Small intestine (tissue), 7 donors: ENCODE measurements around the gene YPEL2. TPM values are rescaled to one million over a fixed set of nuclear protein-coding genes. Genes with fewer than 3 reads are reported as not detected.
A peak's percentile ranks its signal among the peaks of the same experiment; 100 is the strongest.

Experiments used
- DNase-seq, 2 donors: peaks; one replicate each; pipeline versions ENCODE4 v3.0.0 to v3.0.0-alpha.2; 2013
- FAIRE-seq: peaks from 2 replicates; lab custom pipeline; 2012; peaks lifted over from hg19 to GRCh38; lab: Jason Lieb, UNC
- H3K27ac ChIP-seq, 3 donors: one replicate each; pipeline ENCODE4 v1.5.1; 2013; ENCODE audit warnings: low read length in 2 of 3, mild to moderate bottlenecking in 2 of 3, control low read depth in 1 of 3, inconsistent platforms in 1 of 3, low read depth in 1 of 3, moderate library complexity in 1 of 3
- H3K27me3 ChIP-seq, 3 donors: one replicate each; pipeline ENCODE4 v1.6.1; 2013; ENCODE audit warnings: low read length in 3 of 3, inconsistent platforms in 1 of 3; ENCODE audit not compliant: control insufficient read depth in 3 of 3, insufficient read depth in 3 of 3
- H3K36me3 ChIP-seq, 3 donors: one replicate each; pipeline ENCODE4 v1.6.1; 2013; ENCODE audit warnings: low read length in 3 of 3, inconsistent platforms in 1 of 3, low read depth in 1 of 3, mild to moderate bottlenecking in 1 of 3, moderate library complexity in 1 of 3; ENCODE audit not compliant: control insufficient read depth in 3 of 3, insufficient read depth in 2 of 3
- H3K4me1 ChIP-seq, 3 donors: one replicate each; pipeline ENCODE4 v1.6.1; 2013; ENCODE audit warnings: low read length in 2 of 3, inconsistent platforms in 1 of 3, low read depth in 1 of 3, mild to moderate bottlenecking in 1 of 3, moderate library complexity in 1 of 3; ENCODE audit not compliant: control insufficient read depth in 3 of 3, insufficient read depth in 2 of 3
- H3K4me3 ChIP-seq, 3 donors: one replicate each; pipeline ENCODE4 v1.5.1; 2013; ENCODE audit warnings: low read length in 3 of 3, control low read depth in 1 of 3, inconsistent platforms in 1 of 3, low read depth in 1 of 3, mild to moderate bottlenecking in 1 of 3, moderate library complexity in 1 of 3
- H3K9me3 ChIP-seq, 2 donors: one replicate each; pipeline ENCODE4 v1.6.1; 2013; ENCODE audit warnings: low read depth in 1 of 2, low read length in 1 of 2; ENCODE audit not compliant: control insufficient read depth in 2 of 2, insufficient read depth in 1 of 2
- WGBS, 3 donors: extraction: QIAGEN DNeasy Blood & Tissue Kit; methylation state at CpG; one replicate each; pipeline ENCODE4 v1.1.7; 2013; 5-methylcytosine and 5-hydroxymethylcytosine counted together
- polyA plus RNA-seq, 4 donors: library from polyadenylated mRNA; stranded (reverse) in 3 of 4; unstranded in 1 of 4; fragments of 200-250 nt in 3 of 4; fragments of 120-200 nt in 1 of 4; gene quantifications; one replicate each; pipeline versions ENCODE4 v1.2.1 to v1.2.3, GENCODE V29; 2013
- donor health status: healthy with polysubstance abuse.
- donor health status: control.
- donor health status: control.
- donor health status: Bipolar disorder and iron deficiency.
- donor health status: healthy.

The YPEL2 gene
- polyA plus RNA-seq, 4 donors = 4.9 to 15.2 (median 7.8) TPM

DNA sequence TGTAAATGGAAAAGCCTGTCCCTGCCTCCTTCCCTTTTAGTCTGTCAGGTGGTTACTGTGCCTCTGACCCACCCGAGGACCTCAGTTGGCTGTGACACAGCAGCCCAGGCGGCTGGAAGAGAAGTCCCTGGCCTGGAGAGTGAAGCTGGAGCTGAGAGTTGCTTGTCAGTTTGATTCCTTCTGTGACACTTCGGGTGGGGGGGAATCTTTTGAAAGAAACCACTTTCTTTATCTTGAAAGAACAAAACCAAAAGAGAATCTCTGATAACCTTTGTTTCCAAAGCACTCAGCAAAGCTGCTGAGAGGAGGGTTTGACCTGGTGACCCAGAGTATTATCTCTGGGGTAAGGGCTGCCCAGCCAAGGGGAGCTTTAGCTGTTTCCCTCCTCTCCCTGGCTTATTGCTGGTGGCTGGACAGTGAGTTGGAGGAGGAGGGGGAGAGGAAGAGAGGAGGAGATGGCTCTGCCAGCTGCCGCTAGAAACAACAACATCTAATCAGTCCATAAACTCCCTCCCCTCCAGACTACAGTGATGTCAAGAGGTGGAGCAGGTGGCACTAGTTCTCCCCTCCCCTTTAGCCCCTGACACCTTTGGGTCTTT, 34.0 kb downstream of the YPEL2 start:
- H3K27ac ChIP-seq = peak overlapping the region; percentile 27 to 84 (median 73)
- DNase-seq (peak in 1 of 2 donors; percentile 39), FAIRE-seq (no peak)
- H3K27me3 ChIP-seq = no peaks in the 10 kb centered on the region
- peak overlapping the region in 1 of 3 donors; percentile 9 for H3K4me3 ChIP-seq
- no peaks in the 10 kb centered on the region for H3K9me3 ChIP-seq
- peaks cover 28 to 74% (median 45%) of the 10 kb centered on the region in 3 donors for H3K4me1 ChIP-seq
- H3K36me3 ChIP-seq = peaks cover 0 to 10% (median 0%) of the 10 kb centered on the region in 3 donors
- WGBS, 3 donors = 17 to 28% (median 24%) methylated on average over 4 of the region's 4 CpGs

DNA sequence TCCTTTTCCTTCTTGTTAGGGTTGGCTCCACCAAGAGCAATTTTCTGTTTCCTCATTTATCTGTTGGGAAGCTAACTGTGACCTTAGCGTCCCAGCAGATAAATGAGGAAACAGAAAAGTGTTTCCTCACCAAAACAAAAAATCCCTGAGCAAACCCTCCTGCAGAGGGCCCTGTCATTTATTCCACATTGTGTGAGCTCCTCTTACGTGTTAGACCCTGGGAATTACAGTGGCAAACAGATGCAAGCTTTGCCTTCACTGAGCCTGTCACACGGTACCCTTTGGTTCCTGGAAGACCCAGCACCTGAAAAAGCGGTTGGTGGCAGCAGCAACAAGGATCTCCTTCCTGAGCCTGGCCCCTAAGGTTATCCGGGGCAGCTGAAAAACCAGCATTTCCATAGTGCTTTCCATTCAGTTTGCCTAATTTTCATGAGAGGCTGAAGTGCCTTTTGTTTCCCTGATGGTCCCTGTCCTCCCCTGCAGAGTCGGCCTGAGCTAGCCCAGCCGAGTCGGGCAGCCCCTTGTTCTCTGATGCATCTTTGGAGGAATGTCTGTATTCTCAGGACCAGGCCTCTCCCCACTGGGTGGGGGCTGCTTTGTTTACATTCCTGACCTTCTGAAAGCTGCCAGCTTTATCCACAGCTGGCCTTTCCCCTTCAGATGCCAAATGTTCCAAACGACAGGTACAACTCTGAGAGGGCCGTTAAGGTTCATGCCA, 34.7 kb downstream of the YPEL2 start:
- peak overlapping the region; percentile 27 to 84 (median 62) for H3K27ac ChIP-seq
- H3K4me1 ChIP-seq = peaks cover 35 to 81% (median 52%) of the 10 kb centered on the region in 3 donors
- H3K27me3 ChIP-seq = no peaks in the 10 kb centered on the region
- 17 to 40% (median 31%) methylated on average over 10 of the region's 10 CpGs for WGBS, 3 donors
- DNase-seq (peak in 1 of 2 donors; percentile 42), FAIRE-seq (no peak)
- peak overlapping the region in 1 of 3 donors; percentile 8 for H3K4me3 ChIP-seq
- H3K36me3 ChIP-seq = peaks cover 0 to 13% (median 0%) of the 10 kb centered on the region in 3 donors
- no peaks in the 10 kb centered on the region for H3K9me3 ChIP-seq

DNA sequence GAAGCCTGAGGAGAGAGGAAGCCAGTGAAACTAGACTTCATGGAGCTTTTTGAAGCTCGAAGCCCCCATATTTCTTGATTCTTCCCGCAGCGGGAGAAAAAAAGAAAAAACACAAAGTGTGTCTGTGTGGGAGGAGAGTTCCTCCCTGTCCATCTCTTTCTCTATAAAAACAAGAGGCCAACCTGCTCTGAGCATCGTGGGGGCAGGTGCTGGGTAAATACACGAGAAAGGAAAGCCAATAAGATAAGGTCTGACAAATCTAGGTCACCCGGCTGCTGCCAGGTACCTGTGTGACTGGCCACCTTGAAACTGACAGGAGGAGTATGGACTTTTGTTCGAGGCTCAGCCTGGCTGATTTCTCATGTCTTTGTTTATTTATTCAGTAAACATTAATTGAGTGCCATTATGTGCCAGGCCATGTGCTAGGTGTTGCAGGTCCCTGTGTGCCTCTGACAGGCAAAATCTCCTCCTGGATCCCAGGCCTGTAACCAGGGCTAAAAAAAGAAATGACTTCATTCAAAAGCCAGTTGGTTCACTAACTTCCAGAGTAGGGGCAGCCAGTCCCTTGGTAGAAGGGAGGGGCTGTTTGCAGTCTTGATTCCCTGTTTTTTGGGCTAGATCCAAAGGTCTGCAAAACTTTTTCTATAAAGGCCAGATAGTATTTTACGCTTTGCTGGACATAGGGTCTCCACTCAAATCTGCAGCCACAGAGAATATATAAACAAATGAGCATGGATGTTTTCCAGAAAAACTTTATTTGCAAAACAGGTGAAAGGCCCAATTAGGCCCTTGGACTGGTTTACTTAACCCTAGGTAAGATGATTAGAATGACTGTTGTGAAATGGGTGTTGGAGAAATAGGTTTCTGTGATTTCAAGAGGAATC, 35.6 kb downstream of the YPEL2 start:
- Histone ChIP-seq H3K27me3 (no peaks in the 10 kb centered on the region), H3K4me1 (peaks cover 38 to 87% (median 56%) of the 10 kb centered on the region in 3 donors), H3K36me3 (peaks cover 0 to 14% (median 0%) of the 10 kb centered on the region in 3 donors), H3K4me3 (peak overlapping the region in 1 of 3 donors; percentile 8), H3K9me3 (no peaks in the 10 kb centered on the region), H3K27ac (peak overlapping the region; percentile 22 to 84 (median 62))
- no peak for FAIRE-seq
- peak; percentile 90 to 95 for DNase-seq
- WGBS, 3 donors = 7 to 31% (median 26%) methylated on average over 8 of the region's 8 CpGs

DNA sequence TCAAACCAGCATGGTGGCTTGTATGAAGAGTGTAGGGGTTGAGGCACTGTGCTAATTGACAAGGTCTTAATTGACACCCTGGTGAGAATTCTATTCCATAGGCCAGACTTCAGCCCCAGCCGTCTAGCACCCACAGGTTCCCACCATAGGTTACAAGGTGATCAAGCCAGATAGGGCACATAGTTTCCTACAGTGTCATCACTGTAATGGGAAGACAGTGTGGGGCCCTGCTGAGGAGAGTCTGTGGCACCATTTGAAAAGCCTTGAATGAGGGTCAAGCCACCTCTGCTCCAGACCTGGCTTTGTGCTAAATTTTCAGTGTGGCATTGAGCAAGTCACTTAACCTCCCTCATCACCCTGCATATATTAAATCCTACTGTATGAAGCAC, 36.2 kb downstream of the YPEL2 start:
- DNase-seq (no peak), FAIRE-seq (no peak)
- Histone ChIP-seq H3K4me3 (no peak overlapping the region), H3K9me3 (no peaks in the 10 kb centered on the region), H3K4me1 (peaks cover 38 to 89% (median 56%) of the 10 kb centered on the region in 3 donors), H3K36me3 (peaks cover 0 to 14% (median 0%) of the 10 kb centered on the region in 3 donors), H3K27me3 (no peaks in the 10 kb centered on the region), H3K27ac (peak overlapping the region in 2 of 3 donors; percentile 59 to 84)
- 61 to 71% (median 65%) methylated on average over 1 of the region's 1 CpG for whole genome bisulfite sequencing, 3 donors

DNA sequence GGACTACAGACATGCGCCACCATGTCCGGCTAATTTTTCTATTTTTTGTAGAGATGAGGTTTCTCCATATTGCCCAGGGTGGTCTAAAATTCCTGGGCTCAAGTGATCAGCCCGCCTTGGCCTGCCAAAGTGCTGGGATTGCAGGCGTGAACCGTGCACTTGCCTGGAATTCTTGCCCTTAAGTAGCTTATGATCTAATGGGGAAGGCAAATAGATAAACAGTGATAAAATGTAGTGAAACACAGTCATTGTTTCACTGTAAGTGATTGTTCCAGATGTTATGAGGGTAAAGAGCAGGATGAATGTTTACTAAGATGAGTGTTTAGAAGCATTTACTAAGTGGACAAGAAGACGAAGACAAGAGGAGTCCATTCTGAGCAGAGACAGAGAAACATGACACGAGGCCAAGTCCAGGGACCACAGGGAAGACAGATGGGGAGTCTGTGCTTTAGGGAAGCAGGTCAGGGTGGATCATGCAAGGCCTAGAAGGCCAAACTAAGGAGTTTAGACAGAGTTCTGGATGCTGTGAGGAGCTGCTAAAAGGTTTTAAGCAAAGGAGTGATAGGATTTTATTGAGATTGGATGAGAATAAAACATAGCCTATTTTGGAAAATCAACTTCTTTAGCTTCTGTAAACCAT, 36.9 kb downstream of the YPEL2 start:
- no peak for FAIRE-seq
- Histone ChIP-seq H3K9me3 (no peaks in the 10 kb centered on the region), H3K4me3 (no peak overlapping the region), H3K27me3 (no peaks in the 10 kb centered on the region), H3K36me3 (peaks cover 0 to 13% (median 0%) of the 10 kb centered on the region in 3 donors), H3K27ac (peak overlapping the region in 2 of 3 donors; percentile 40 to 84), H3K4me1 (peaks cover 38 to 88% (median 60%) of the 10 kb centered on the region in 3 donors)
- DNase-seq = no peak
- 64 to 79% (median 69%) methylated on average over 7 of the region's 7 CpGs for WGBS, 3 donors

DNA sequence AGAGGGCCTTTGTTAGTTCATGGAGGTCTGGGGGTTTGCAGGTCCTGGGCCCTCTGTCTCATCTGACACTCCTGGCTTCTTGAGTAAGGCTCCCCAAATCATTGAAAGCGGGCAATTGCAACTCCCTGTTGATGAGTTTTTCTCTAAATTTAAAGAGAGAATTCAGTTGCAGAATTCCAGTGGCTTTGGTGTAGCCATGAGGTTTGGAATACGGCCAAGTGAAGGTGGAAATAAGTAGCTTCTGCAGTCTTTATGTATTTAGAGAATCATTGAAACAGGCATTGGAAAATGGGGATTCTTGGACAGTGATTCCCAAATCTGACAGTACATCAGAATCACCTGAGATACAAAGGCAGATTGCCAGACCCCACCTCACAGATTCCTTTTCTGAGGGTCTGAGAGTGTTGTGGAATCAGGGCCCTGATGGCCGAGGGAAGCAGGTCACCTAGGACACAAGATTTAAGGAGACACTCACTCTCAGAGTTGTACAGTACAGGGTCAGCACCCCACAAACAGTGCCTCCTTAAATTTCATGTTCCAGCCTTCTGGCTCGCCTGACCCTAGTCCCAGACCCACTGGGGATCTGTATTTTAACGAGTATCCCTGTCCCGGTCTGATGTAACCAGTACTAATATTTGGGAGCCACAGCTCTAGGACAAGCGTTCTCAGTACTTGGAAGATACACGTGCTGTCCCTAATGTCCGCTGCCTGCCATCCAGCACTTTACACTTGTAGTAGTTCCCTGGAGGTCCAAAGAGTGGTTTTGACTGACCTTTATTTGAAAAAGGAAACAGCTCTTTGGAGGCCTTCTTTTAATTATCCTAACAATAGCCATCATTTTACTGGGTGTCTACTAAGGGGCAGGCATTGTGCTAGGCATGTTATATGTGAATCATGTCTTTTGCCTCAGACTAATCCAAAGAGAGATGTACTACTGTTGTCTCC, 37.8 kb downstream of the YPEL2 start:
- 84 to 89% (median 89%) methylated on average over 9 of the region's 9 CpGs for WGBS, 3 donors
- H3K9me3 ChIP-seq = no peaks in the 10 kb centered on the region
- H3K4me1 ChIP-seq = peaks cover 38 to 80% (median 60%) of the 10 kb centered on the region in 3 donors
- DNase-seq = no peak
- no peak for FAIRE-seq
- no peak overlapping the region for H3K4me3 ChIP-seq
- H3K27me3 ChIP-seq = no peaks in the 10 kb centered on the region
- H3K36me3 ChIP-seq = peaks cover 0 to 13% (median 0%) of the 10 kb centered on the region in 3 donors
- H3K27ac ChIP-seq = peak overlapping the region in 1 of 3 donors; percentile 51

DNA sequence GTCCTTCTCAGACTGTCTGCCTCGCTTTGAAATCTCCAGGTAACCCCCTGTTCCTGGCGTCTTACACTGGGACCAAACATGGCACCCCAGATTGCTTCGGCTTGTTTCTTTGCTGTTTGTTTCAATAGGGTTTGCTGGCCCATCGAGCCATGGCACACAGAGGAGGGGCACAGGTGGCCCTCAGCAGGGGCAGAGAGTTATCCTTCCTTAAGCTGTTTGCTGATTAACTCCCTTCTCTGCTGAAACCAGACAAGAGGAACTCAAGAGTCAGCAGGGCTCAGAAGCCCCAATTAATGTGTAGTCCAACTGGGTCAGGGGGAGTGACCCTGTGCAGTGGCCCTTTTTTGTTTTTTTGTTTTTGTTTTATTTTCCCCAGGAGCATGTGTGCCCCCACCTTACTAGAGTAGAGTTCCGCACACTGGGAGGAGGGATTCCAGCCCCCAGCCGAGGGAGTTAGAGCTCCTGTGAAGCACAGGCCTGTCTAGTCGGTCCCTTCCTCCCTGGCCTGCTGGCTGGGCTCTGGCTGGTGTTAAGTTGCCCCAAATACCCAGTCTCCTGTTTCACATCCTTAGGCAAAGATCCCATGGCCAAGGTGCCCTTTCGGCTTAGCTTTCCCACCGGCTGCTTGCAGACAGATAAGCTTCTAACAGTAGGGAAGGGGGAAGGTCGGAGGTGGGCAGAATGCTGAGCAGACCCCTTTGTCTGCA, 39.3 kb downstream of the YPEL2 start:
- H3K36me3 ChIP-seq = peaks cover 0 to 13% (median 0%) of the 10 kb centered on the region in 3 donors
- H3K4me3 ChIP-seq = no peak overlapping the region
- no peak for FAIRE-seq
- H3K27ac ChIP-seq = peak overlapping the region; percentile 5 to 94 (median 30)
- DNase-seq = no peak
- peaks cover 31 to 66% (median 51%) of the 10 kb centered on the region in 3 donors for H3K4me1 ChIP-seq
- WGBS, 3 donors = 82 to 85% (median 85%) methylated on average over 10 of the region's 10 CpGs
- H3K9me3 ChIP-seq = no peaks in the 10 kb centered on the region
- H3K27me3 ChIP-seq = no peaks in the 10 kb centered on the region
